ENCODE results near the gene SLC9C2. TPM values are rescaled to one million over a fixed set of nuclear protein-coding genes. Genes with fewer than 3 reads are reported as not detected.
A peak's percentile ranks its signal among the peaks of the same experiment; 100 is the strongest.
"Not testable (repeated sequence)": the region's sequence is repeated elsewhere in the genome, so short reads cannot be mapped to it uniquely, and the experiment has no call there.

Gene SLC9C2
- total RNA-seq, 2 donors from 2014 or later = not detected

DNA sequence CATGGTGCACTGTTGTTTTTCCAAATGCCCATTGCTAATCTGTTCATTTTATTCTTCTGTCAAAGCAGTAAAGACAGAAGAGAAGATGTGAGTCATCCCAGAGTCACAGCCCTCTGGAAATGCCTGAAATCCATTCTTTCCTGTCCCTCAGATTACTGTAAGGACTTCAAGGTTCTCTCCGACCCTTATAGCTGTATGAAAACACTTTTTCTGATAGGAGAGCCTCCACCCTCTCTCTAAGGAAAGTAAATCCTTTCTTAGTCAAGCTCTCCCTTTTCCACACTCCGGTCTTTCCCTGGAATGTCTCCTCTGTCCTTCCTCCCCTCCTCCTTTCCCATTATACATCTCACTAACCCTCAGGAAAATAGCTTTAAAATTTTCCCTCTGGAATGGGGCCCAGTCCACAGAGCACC lies 129.3 kb downstream of the SLC9C2 start:
- no peaks in the 10 kb centered on the region for H3K9me3 ChIP-seq
- intact Hi-C loops (cut with DNase I) = no loop called here
- TF ChIP-seq POLR2A (IDR thresholded peaks at IDR 0.05) = no peak
- TF ChIP-seq, protein P1, sequence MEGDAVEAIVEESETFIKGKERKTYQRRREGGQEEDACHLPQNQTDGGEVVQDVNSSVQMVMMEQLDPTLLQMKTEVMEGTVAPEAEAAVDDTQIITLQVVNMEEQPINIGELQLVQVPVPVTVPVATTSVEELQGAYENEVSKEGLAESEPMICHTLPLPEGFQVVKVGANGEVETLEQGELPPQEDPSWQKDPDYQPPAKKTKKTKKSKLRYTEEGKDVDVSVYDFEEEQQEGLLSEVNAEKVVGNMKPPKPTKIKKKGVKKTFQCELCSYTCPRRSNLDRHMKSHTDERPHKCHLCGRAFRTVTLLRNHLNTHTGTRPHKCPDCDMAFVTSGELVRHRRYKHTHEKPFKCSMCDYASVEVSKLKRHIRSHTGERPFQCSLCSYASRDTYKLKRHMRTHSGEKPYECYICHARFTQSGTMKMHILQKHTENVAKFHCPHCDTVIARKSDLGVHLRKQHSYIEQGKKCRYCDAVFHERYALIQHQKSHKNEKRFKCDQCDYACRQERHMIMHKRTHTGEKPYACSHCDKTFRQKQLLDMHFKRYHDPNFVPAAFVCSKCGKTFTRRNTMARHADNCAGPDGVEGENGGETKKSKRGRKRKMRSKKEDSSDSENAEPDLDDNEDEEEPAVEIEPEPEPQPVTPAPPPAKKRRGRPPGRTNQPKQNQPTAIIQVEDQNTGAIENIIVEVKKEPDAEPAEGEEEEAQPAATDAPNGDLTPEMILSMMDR (IDR thresholded peaks at IDR 0.05) = no peak
- H3K4me1 ChIP-seq = peaks cover 27% of the 10 kb centered on the region
- H3K27me3 ChIP-seq = no peaks in the 10 kb centered on the region
- ATAC-seq (no peak), DNase-seq (no peak)
- 51 to 53% methylated on average over 2 of the region's 2 CpGs for WGBS, 2 donors
- no peaks in the 10 kb centered on the region for H3K36me3 ChIP-seq (replicated peaks in 1 of 2; ENCODE audit: insufficient read depth in 1 of 2, low read depth in 2 of 2)
- H3K27ac ChIP-seq = peak overlapping the region in 3 of 4 donors; percentile 95 to 99 (median 98)
- H3K4me3 ChIP-seq = no peak overlapping the region

DNA sequence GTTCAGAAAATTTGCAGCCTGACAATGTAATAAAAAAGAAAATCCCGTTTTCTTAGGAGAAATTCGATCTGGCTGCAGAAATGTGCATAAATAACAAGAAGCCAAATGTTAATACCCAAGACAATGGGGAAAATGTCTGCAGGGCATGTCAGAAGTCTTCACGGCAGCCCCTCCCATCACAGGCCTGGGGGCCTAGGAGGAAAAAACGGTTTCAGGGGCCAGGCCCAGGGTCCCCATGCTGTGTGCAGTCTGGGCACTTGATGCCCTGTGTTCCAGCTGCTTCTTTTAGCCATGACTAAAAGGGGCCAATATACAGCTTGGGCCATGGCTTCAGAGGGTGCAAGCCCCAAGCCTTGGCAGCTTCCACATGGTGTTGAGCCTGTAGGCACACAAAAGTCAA lies 132.3 kb downstream of the SLC9C2 start:
- ATAC-seq (no peak), DNase-seq (no peak)
- H3K9me3 ChIP-seq = no peaks in the 10 kb centered on the region
- intact Hi-C loops (cut with DNase I) = no loop called here
- H3K4me1 ChIP-seq = peaks cover 22% of the 10 kb centered on the region
- no peak overlapping the region for H3K4me3 ChIP-seq
- TF ChIP-seq, protein P1 (IDR thresholded peaks at IDR 0.05) = no peak
- no peak for TF ChIP-seq POLR2A (IDR thresholded peaks at IDR 0.05)
- peaks cover 0 to 2% of the 10 kb centered on the region in 2 donors for H3K36me3 ChIP-seq (replicated peaks in 1 of 2; ENCODE audit: insufficient read depth in 1 of 2, low read depth in 2 of 2)
- H3K27ac ChIP-seq = no peak overlapping the region
- no peaks in the 10 kb centered on the region for H3K27me3 ChIP-seq
- 94 to 96% methylated on average over 4 of the region's 4 CpGs for WGBS, 2 donors

DNA sequence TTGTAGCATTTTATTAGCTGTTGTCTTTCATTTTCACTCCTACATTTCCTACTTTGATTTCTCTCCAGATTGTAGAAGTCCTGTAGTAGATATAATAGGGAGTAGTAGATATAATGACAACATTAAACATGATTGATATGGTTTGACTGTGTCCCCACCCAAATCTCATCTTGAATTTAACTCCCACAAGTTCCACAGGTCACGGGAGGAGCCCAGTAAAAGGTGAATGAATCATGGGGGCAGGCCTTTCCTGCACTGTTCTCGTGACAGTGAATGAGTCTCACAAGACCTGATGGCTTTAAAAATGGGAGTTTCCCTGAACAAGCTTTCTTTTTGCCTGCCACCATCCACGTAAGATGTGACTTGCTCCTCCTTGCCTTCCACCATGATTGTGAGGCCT lies 133.2 kb downstream of the SLC9C2 start:
- intact Hi-C loops (cut with DNase I) = no loop called here
- Histone ChIP-seq H3K36me3 (replicated peaks in 1 of 2; ENCODE audit: insufficient read depth in 1 of 2, low read depth in 2 of 2) (peaks cover 0 to 2% of the 10 kb centered on the region in 2 donors), H3K27me3 (no peaks in the 10 kb centered on the region), H3K4me1 (peaks cover 16% of the 10 kb centered on the region), H3K27ac (no peak overlapping the region), H3K4me3 (no peak overlapping the region), H3K9me3 (no peaks in the 10 kb centered on the region)
- DNase-seq = no peak
- no peak for ATAC-seq
- WGBS, 2 donors = 91 to 98% methylated on average over 3 of the region's 3 CpGs
- no peak for TF ChIP-seq POLR2A (IDR thresholded peaks at IDR 0.05)
- TF ChIP-seq, protein P1 (IDR thresholded peaks at IDR 0.05) = no peak

DNA sequence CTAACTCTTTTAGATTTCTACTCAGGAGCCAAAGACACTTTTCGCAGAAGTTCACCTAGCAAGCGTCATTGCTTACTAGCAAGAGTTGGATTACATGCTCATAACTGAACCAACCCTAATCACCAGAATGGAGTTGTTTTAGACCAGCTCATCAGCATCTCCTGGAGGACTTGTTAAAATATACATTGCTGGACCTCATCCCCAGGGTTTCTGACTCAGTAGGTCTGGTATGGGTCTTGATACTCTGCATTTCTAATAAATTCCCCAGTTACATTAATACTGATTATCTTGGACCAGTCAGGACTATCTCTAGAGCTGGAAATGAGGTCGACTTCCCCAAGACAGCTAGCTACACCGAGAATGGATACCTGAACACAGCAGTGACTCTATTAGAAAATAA lies 135.4 kb downstream of the SLC9C2 start:
- Histone ChIP-seq H3K36me3 (replicated peaks in 1 of 2; ENCODE audit: insufficient read depth in 1 of 2, low read depth in 2 of 2) (peaks cover 0 to 2% of the 10 kb centered on the region in 2 donors), H3K4me1 (peaks cover 6% of the 10 kb centered on the region), H3K27me3 (no peaks in the 10 kb centered on the region), H3K9me3 (no peaks in the 10 kb centered on the region), H3K4me3 (no peak overlapping the region), H3K27ac (no peak overlapping the region)
- no peak for ATAC-seq
- 88 to 91% methylated on average over 4 of the region's 4 CpGs for WGBS, 2 donors
- no peak for DNase-seq
- TF ChIP-seq, protein P1 (IDR thresholded peaks at IDR 0.05) = no peak
- no peak for TF ChIP-seq POLR2A (IDR thresholded peaks at IDR 0.05)
- intact Hi-C loops (cut with DNase I) = no loop called here

DNA sequence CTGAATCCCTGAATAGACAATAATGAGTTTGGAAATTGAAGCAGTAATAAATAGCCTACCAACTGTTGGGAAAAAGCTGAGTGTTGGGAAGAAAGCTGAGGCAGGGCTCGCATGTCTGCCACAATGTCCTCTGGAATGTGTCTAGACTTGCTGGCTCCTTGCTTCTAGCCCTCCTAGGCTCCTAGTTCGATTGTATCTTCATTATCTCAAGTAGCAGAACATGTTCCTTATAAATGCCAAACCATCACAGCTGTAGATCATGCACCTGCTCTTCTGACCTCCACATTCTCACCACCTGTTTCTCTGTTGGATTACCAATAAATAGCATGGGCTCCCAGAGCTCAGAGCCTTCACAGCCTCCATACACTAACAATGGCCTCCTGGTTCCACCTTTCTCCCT lies 138.7 kb downstream of the SLC9C2 start:
- H3K27ac ChIP-seq; H3K27me3 ChIP-seq; DNase-seq; intact Hi-C loops (cut with DNase I); H3K4me1 ChIP-seq; H3K4me3 ChIP-seq; ATAC-seq; H3K9me3 ChIP-seq; H3K36me3 ChIP-seq (replicated peaks in 1 of 2; ENCODE audit: insufficient read depth in 1 of 2, low read depth in 2 of 2): not testable (repeated sequence)
- 65 to 71% methylated on average over 2 of the region's 2 CpGs for WGBS, 2 donors

DNA sequence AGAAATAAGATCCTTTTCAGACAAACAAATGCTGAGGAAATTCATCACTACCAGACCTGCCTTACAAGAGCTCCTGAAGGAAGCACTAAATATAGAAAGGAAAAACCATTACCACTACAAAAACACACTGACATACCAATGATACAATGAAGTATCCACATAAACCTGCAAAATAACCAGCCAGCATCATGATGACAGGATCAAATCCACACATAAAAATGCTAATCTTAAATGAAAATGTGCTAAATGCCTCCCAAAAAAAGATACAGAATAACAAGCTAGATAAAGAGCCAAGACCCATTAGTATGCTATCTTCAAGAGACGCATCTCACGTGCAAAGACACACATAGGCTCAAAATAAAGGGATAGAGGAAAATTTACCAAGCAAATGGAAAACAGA lies 140.2 kb downstream of the SLC9C2 start:
- H3K4me1 ChIP-seq; H3K27me3 ChIP-seq; H3K36me3 ChIP-seq (replicated peaks in 1 of 2; ENCODE audit: insufficient read depth in 1 of 2, low read depth in 2 of 2); H3K27ac ChIP-seq; H3K9me3 ChIP-seq; DNase-seq; ATAC-seq; intact Hi-C loops (cut with DNase I); H3K4me3 ChIP-seq: not testable (repeated sequence)
- WGBS, 2 donors = 95 to 96% methylated on average over 2 of the region's 2 CpGs
